ENCODE results near the gene OPHN1.

OPHN1 gene

GRCh38 chrX:68256990-68257389, 176.3 kb downstream of the OPHN1 start:
- DNase-seq (ENCODE audit: low spot score), result no peak
- no peak for TF ChIP-seq CTCF (IDR thresholded peaks at IDR 0.05; ENCODE audit: extremely low read depth, missing control alignments)

- DNase-seq (ENCODE audit: low spot score), result no peak
- no peak for TF ChIP-seq CTCF (IDR thresholded peaks at IDR 0.05; ENCODE audit: extremely low read depth, missing control alignments)
Measured at GRCh38 chrX:68254738-68255645, 178.3 kb downstream of the OPHN1 start.

GRCh38 chrX:68252664-68253063, 180.6 kb downstream of the OPHN1 start:
- TF ChIP-seq CTCF (IDR thresholded peaks at IDR 0.05; ENCODE audit: extremely low read depth, missing control alignments), result no peak
- no peak for DNase-seq (ENCODE audit: low spot score)

- TF ChIP-seq CTCF (IDR thresholded peaks at IDR 0.05; ENCODE audit: extremely low read depth, missing control alignments), result no peak
- no peak for DNase-seq (ENCODE audit: low spot score)
Measured at GRCh38 chrX:68249903-68250302, 183.4 kb downstream of the OPHN1 start.

DNA sequence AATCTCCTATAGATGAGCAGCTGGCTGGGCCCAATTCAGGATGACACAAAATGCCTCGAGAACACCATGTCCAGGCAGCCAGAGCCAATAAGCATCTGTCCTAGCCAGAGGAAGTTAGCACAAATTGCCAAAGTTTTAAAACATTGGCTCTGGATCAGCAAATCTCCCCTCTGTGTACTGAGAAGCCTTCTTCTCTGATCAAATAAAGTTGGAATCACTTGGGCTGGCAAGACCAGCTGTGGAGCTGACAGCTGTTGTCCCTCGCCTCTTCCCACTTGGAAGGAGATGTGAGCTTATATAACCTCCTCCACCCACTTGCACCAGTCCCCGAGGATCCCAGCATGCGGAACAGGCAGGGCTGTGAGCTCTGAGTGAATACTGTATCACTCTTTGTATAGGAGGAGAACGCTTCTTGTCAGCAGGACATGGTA, 183.9 kb downstream of the OPHN1 start:
- TF ChIP-seq CTCF (IDR thresholded peaks at IDR 0.05; ENCODE audit: extremely low read depth, missing control alignments), result no peak
- DNase-seq (ENCODE audit: low spot score), result no peak

DNA sequence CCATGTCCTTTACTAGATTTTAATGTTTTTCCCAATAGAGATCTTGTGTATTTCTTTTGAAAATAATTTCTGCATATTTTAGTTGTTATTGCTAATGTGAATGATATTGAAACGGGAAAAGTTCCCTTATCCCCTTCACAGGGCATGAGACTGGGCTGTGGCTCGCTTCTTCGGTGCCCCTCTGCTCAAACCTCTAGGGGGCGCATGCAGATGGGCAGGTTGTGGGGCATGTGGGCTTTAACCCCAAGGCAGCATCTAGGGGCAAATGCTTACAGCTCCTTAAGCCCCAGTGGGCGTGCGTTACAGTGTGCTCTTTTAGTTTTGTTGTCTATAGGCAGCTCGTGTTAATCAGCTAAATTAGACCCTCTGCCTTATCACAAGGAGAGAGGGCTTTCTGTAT, 194.7 kb downstream of the OPHN1 start:
- TF ChIP-seq CTCF (IDR thresholded peaks at IDR 0.05; ENCODE audit: extremely low read depth, missing control alignments), result no peak
- no peak for DNase-seq (ENCODE audit: low spot score)

DNA sequence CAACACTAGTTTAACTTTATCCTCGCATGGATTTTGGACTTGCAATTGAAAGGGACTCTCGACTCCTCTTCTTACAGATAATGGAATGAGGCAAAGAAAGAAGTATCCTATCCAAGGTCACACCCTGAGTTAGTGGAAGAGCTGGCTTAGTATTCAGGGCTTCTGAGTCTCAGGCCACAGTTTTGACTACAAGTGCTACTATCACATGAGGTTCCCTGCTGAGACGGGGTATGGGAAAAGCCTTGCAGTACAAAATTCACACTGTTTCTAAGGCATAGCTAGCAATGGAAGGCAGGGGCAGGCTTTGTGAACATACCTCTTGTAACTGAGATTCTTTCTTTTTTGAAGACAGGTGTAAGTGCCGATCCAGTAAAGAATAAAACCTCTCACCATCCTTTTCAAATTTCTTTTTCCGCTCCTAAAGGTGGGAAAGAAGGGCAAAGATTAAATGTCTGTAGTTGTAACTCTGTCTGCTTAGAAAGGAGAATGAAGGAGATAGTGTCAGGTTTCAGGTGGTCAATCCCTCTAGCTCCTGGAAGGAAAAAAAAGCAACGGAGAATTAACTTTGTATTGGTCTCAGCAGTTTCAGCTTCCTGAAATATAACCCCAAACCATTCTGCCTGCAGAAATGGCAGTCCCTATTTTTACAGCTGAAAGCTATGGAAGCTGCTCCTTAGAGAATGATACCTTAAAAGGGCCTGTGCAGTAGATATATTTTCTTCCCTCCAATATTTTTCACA, 199.0 kb downstream of the OPHN1 start:
- no peak for DNase-seq (ENCODE audit: low spot score)
- TF ChIP-seq CTCF (IDR thresholded peaks at IDR 0.05; ENCODE audit: extremely low read depth, missing control alignments), result no peak

All from GM20000 (cell line).